Measurements from ENCODE around the gene FXYD6.

DNA sequence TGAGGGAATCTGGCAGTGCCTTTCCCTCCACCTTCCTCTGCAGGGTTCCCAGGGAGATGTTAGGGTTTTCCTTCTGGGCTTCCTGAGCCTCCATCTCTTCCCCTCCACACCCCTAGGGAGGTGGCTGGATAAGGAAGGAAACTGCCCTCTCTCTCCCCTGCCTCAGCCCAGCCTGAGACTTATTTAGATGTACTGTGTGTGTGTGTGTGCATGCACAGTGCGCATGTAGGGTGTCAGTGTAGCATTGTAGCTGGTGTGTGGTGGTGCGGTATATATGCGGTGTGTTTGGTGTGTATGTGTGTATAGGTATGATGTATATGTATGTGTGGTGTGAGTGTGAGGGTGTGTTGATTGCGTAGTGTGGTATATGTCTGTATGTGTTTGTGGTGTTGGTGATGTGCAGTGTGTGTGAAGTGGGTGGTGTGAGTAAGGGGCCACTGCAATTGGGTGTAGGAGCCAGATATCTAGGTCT, 1.5 kb downstream of the FXYD6 start:
- TF ChIP-seq GATA2 (IDR thresholded peaks at IDR 0.05; ENCODE audit: low read depth, low read length) (no peak), GATA3 (IDR thresholded peaks at IDR 0.05; ENCODE audit: low read depth, low read length) (no peak)
